HEK293 (cell line): Measurements from ENCODE around the gene PHLDB2.
A peak's percentile ranks its signal among the peaks of the same experiment; 100 is the strongest.

Experiments
- CTCF ChIA-PET: fragments of 350-600 bp; formaldehyde crosslinking; extraction: SDS; loops from one replicate; lab custom pipeline; 2021; ENCODE audit warnings: antibody characterized with exemption; lab: Yijun Ruan, JAX
- POLR2A ChIA-PET: fragments of 300-600 bp; formaldehyde crosslinking; extraction: SDS; loops from one replicate; lab custom pipeline; 2020; ENCODE audit warnings: antibody characterized with exemption, inconsistent platforms; lab: Yijun Ruan, JAX
- H3K27ac ChIP-seq: fragments of 200-500 bp; sonication (Bioruptor generic); 2 replicates; pipeline ENCODE4 v1.5.1; 2014; ENCODE audit warnings: low read depth, low read length, control low read depth, inconsistent platforms; ENCODE audit errors: extremely low read depth
- H3K36me3 ChIP-seq, 2 experiments: fragments of 200-500 bp in 1 of 2; sonication (Bioruptor generic) in 1 of 2; 1 replicate in 1 of 2; 2 replicates in 1 of 2; pipeline ENCODE4 v1.5.1; 2014 to 2017; ENCODE audit warnings: inconsistent platforms in 2 of 2, low read length in 2 of 2; ENCODE audit not compliant: control insufficient read depth in 2 of 2, insufficient read depth in 1 of 2
- H3K4me1 ChIP-seq: fragments of 200-500 bp; sonication (Bioruptor generic); 2 replicates; pipeline ENCODE4 v1.5.1; 2014; ENCODE audit warnings: mild to moderate bottlenecking, low read length, inconsistent platforms; ENCODE audit not compliant: control insufficient read depth, insufficient read depth
- H3K4me3 ChIP-seq: 2 replicates; pipeline ENCODE4 v1.5.1; 2011; ENCODE audit warnings: low read depth, mild to moderate bottlenecking, control low read depth, low read length, moderate library complexity
- H3K9me3 ChIP-seq: fragments of 200-500 bp; sonication (Bioruptor generic); 2 replicates; pipeline ENCODE4 v1.5.1; 2014; ENCODE audit warnings: low read depth, low read length, inconsistent platforms; ENCODE audit not compliant: control insufficient read depth, insufficient read depth
- BCL11A ChIP-seq: fragments of 450-650 bp; formaldehyde crosslinking; IDR thresholded peaks from 2 replicates; pipeline ENCODE4 v1.5.1; 2016; ENCODE audit warnings: low read depth, missing biosample characterization, missing genetic modification characterization
- GFI1B ChIP-seq: fragments of 450-650 bp; formaldehyde crosslinking; IDR thresholded peaks from 2 replicates; pipeline ENCODE4 v1.5.1; 2016; ENCODE audit warnings: missing biosample characterization, missing genetic modification characterization
- HOXC10 ChIP-seq: sonication (generic); formaldehyde crosslinking; IDR thresholded peaks from 2 replicates; pipeline ENCODE4 v1.8.1; 2023; ENCODE audit warnings: mild to moderate bottlenecking, missing genetic modification reagents
- MZF1 ChIP-seq: fragments of 450-650 bp; formaldehyde crosslinking; IDR thresholded peaks from 2 replicates; pipeline ENCODE4 v1.5.1; 2017; ENCODE audit warnings: missing biosample characterization, missing genetic modification characterization, borderline replicate concordance
- PRDM1 ChIP-seq: fragments of 450-650 bp; formaldehyde crosslinking; IDR thresholded peaks from 2 replicates; pipeline ENCODE4; 2016; ENCODE audit warnings: missing biosample characterization, missing genetic modification characterization
- PRDM4 ChIP-seq: fragments of 450-650 bp; formaldehyde crosslinking; IDR thresholded peaks from 2 replicates; pipeline ENCODE4 v1.5.1; 2017; ENCODE audit warnings: missing biosample characterization, missing genetic modification characterization
- TSHZ1 ChIP-seq: fragments of 450-650 bp; formaldehyde crosslinking; IDR thresholded peaks from 2 replicates; pipeline ENCODE4 v1.5.1; 2016; ENCODE audit warnings: missing biosample characterization, missing genetic modification characterization, borderline replicate concordance
- YY2 ChIP-seq: fragments of 450-650 bp; formaldehyde crosslinking; IDR thresholded peaks from 2 replicates; pipeline ENCODE4 v1.5.1; 2016; ENCODE audit warnings: missing biosample characterization, missing genetic modification characterization
- ZBTB17 ChIP-seq: fragments of 450-650 bp; formaldehyde crosslinking; IDR thresholded peaks from 2 replicates; pipeline ENCODE4 v1.5.1; 2016; ENCODE audit warnings: missing biosample characterization, missing genetic modification characterization
- ZBTB49 ChIP-seq: fragments of 450-650 bp; formaldehyde crosslinking; IDR thresholded peaks from 2 replicates; pipeline ENCODE4 v1.5.1; 2016; ENCODE audit warnings: missing biosample characterization, missing genetic modification characterization, low read depth
- ZFP69B ChIP-seq: fragments of 450-650 bp; formaldehyde crosslinking; IDR thresholded peaks from 2 replicates; pipeline ENCODE4 v1.5.1; 2016; ENCODE audit warnings: missing biosample characterization, missing genetic modification characterization
- ZNF169 ChIP-seq: fragments of 450-650 bp; formaldehyde crosslinking; IDR thresholded peaks from 2 replicates; pipeline ENCODE4 v1.5.1; 2016; ENCODE audit warnings: missing biosample characterization, missing genetic modification characterization
- ZNF202 ChIP-seq: fragments of 450-650 bp; formaldehyde crosslinking; IDR thresholded peaks from 2 replicates; pipeline ENCODE4 v1.5.1; 2016; ENCODE audit warnings: missing biosample characterization, missing genetic modification characterization, borderline replicate concordance
- ZNF223 ChIP-seq: fragments of 450-650 bp; formaldehyde crosslinking; IDR thresholded peaks from 2 replicates; pipeline ENCODE4 v1.5.1; 2016; ENCODE audit warnings: missing biosample characterization, missing genetic modification characterization
- ZNF654 ChIP-seq: fragments of 450-650 bp; formaldehyde crosslinking; IDR thresholded peaks from 2 replicates; pipeline ENCODE4 v1.5.1; 2016; ENCODE audit warnings: low read depth, missing biosample characterization, missing genetic modification characterization
- ZNF747 ChIP-seq: fragments of 450-650 bp; formaldehyde crosslinking; IDR thresholded peaks from 2 replicates; pipeline ENCODE4 v1.5.1; 2016; ENCODE audit warnings: missing biosample characterization, missing genetic modification characterization
- ZSCAN4 ChIP-seq: fragments of 450-650 bp; formaldehyde crosslinking; IDR thresholded peaks from 2 replicates; pipeline ENCODE4 v1.5.1; 2017; ENCODE audit warnings: missing biosample characterization, missing genetic modification characterization
- ZXDB ChIP-seq: fragments of 450-650 bp; formaldehyde crosslinking; IDR thresholded peaks from 2 replicates; pipeline ENCODE4 v1.5.1; 2016; ENCODE audit warnings: missing biosample characterization, missing genetic modification characterization
- TF ChIP-seq, protein P1 (sequence below): fragments of 450-650 bp; formaldehyde crosslinking; optimal IDR thresholded peaks from 2 replicates; pipeline ENCODE3; 2016; ENCODE audit warnings: missing biosample characterization, mild to moderate bottlenecking, missing genetic modification characterization
- TF ChIP-seq, protein P2 (sequence below): fragments of 450-650 bp; formaldehyde crosslinking; IDR thresholded peaks from 2 replicates; pipeline ENCODE4 v1.5.1; 2016; ENCODE audit warnings: missing biosample characterization, missing genetic modification characterization

Gene PHLDB2

GRCh38 chr3:111903067-111903511, 44.0 kb downstream of the PHLDB2 start:
- Histone ChIP-seq H3K9me3 (no peaks in the 10 kb centered on the region), H3K4me1 (no peaks in the 10 kb centered on the region)
- TF ChIP-seq ZBTB49 (no peak), ZNF747 (tag by site-specific recombination) (no peak), ZSCAN4 (no peak), ZNF654 (tag by site-specific recombination) (no peak), ZXDB (no peak), GFI1B (tag by site-specific recombination) (no peak), MZF1 (tag by site-specific recombination) (no peak), ZNF202 (tag by site-specific recombination) (no peak)
- TF ChIP-seq, protein P1, sequence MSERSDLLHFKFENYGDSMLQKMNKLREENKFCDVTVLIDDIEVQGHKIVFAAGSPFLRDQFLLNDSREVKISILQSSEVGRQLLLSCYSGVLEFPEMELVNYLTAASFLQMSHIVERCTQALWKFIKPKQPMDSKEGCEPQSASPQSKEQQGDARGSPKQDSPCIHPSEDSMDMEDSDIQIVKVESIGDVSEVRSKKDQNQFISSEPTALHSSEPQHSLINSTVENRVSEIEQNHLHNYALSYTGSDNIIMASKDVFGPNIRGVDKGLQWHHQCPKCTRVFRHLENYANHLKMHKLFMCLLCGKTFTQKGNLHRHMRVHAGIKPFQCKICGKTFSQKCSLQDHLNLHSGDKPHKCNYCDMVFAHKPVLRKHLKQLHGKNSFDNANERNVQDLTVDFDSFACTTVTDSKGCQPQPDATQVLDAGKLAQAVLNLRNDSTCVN (tag by site-specific recombination): no peak
- TF ChIP-seq, all 188 proteins: peak for 0
- CTCF ChIA-PET: interaction anchor here (0.6 kb wide), 1 partner anchor 34 kb away, joined by 3 read pairs; no protein-coding TSS in a partner anchor
- POLR2A ChIA-PET: no interaction called here
- H3K36me3 ChIP-seq: no peaks in the 10 kb centered on the region
- no peak overlapping the region for H3K4me3 ChIP-seq
- no peak overlapping the region for H3K27ac ChIP-seq

DNA sequence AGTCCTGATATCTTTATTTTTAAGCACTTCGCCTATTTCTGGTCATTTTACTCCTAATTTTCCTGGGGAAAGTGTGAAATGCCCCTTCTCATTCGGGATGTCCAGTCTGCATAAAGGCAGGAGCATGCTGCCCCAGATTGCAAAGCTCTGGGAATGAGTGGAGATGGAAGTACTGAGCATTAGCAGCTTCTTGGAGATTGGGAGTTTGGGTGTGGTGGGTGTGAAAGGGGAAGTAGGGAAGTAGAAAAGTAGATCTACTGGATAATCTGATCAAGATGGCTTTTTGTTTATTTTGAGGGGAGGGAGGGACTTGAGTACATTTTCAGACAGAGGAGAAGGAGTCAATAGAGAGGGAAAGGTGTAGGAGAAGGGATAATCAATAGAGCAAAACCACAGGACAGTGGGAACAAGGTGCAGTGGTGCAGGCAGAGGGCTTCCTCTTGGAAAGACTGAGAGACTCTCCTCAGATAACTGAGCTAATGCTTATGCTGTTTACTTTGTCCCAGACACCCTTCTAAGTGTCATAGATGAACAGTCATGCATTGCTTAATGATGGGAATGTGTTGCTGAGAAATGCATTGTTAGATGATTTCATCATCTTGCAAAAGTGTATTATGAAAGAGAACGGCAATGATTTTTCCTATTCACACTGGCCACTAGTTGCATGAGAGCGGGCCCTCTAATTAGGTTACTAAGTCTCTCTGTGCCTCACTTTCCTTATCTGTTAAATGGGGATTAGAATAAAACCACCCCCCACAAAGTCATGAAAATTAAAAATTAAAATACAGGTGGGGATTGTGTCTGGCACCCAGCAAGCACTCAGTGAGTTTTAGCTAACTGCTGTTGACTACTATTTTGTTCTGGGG, 45.5 kb downstream of the PHLDB2 start:
- ChIA-PET CTCF (interaction anchor here (0.8 to 0.9 kb wide), 2 partner anchors 13 to 187 kb away, joined by 3 read pairs; no protein-coding TSS in a partner anchor), POLR2A (interaction anchor here (1.3 kb wide), 1 partner anchor 74 kb away, joined by 3 read pairs; the partner anchor contains the start of gene ABHD10)
- no peaks in the 10 kb centered on the region for H3K4me1 ChIP-seq
- no peaks in the 10 kb centered on the region for H3K9me3 ChIP-seq
- H3K36me3 ChIP-seq: no peaks in the 10 kb centered on the region
- no peak overlapping the region for H3K4me3 ChIP-seq
- H3K27ac ChIP-seq: no peak overlapping the region
- TF ChIP-seq ZBTB17 (tag by site-specific recombination) (peak; percentile 63), TSHZ1 (tag by site-specific recombination) (peak; percentile 34; the same call in 1 of the 2 replicates), ZNF169 (no peak), HOXC10 (CRISPR knock-in tag) (no peak), ZFP69B (tag by site-specific recombination) (0 out of 2 replicates have a peak, but pooled peaks have one; percentile 48), BCL11A (tag by site-specific recombination) (no peak), PRDM1 (tag by site-specific recombination) (no peak), ZNF223 (tag by site-specific recombination) (peak; percentile 81), YY2 (tag by site-specific recombination) (no peak), PRDM4 (tag by site-specific recombination) (no peak)
- TF ChIP-seq, protein P2, sequence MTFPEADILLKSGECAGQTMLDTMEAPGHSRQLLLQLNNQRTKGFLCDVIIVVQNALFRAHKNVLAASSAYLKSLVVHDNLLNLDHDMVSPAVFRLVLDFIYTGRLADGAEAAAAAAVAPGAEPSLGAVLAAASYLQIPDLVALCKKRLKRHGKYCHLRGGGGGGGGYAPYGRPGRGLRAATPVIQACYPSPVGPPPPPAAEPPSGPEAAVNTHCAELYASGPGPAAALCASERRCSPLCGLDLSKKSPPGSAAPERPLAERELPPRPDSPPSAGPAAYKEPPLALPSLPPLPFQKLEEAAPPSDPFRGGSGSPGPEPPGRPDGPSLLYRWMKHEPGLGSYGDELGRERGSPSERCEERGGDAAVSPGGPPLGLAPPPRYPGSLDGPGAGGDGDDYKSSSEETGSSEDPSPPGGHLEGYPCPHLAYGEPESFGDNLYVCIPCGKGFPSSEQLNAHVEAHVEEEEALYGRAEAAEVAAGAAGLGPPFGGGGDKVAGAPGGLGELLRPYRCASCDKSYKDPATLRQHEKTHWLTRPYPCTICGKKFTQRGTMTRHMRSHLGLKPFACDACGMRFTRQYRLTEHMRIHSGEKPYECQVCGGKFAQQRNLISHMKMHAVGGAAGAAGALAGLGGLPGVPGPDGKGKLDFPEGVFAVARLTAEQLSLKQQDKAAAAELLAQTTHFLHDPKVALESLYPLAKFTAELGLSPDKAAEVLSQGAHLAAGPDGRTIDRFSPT (tag by site-specific recombination): no peak
